Endothelial cell of umbilical vein (primary cell): ENCODE measurements around the gene LPAR3. TPM values are rescaled to one million over a fixed set of nuclear protein-coding genes. Genes with fewer than 3 reads are reported as not detected.

Source experiments
- BruUV-seq: library from RNA; stranded (reverse); fragments of 400-500 nt; replicated peaks from 2 replicates; lab custom pipeline; 2021; lab: Mats Ljungman, UMichigan
- CTCF ChIA-PET: fragments of 300-600, 350-600 bp; sonication (Branson Sonifier 250); formaldehyde crosslinking; loops from one replicate; lab custom pipeline; 2021; ENCODE audit warnings: antibody characterized with exemption, inconsistent platforms; lab: Charles Lee
- POLR2A ChIA-PET: fragments of 300-600, 350-600 bp; sonication (Branson Sonifier 250); formaldehyde crosslinking; loops from one replicate; lab custom pipeline; 2021; ENCODE audit warnings: antibody characterized with exemption, inconsistent platforms; lab: Charles Lee
- DNase-seq: peaks from one replicate; pipeline ENCODE4 v3.0.0-alpha.2; 2011; ENCODE audit warnings: low read depth, low spot score
- FAIRE-seq: peaks from 2 replicates; lab custom pipeline; 2011; peaks lifted over from hg19 to GRCh38; lab: Jason Lieb, UNC
- H2AFZ ChIP-seq: 2 replicates; pipeline ENCODE4 v1.6.0; 2012; ENCODE audit warnings: low read depth, low read length, control low read depth, inconsistent platforms
- H3K27ac ChIP-seq: 2 replicates; pipeline ENCODE4 v1.5.1; 2011; ENCODE audit warnings: low read depth, mild to moderate bottlenecking, control low read depth, low read length, moderate library complexity; ENCODE audit not compliant: insufficient read depth
- H3K27me3 ChIP-seq, 2 experiments: 2 replicates each; pipeline versions ENCODE4 v1.6.0 to v1.6.1; 2011; ENCODE audit warnings: low read length in 2 of 2, mixed read lengths in 1 of 2; ENCODE audit not compliant: control insufficient read depth in 2 of 2, insufficient read depth in 2 of 2
- H3K36me3 ChIP-seq, 2 experiments: 2 replicates in 1 of 2; 3 replicates in 1 of 2; pipeline ENCODE4 v1.5.1; 2011; ENCODE audit warnings: low read length in 2 of 2, mild to moderate bottlenecking in 1 of 2, moderate library complexity in 1 of 2; ENCODE audit not compliant: control insufficient read depth in 2 of 2, insufficient read depth in 2 of 2; ENCODE audit errors: extremely low read depth in 1 of 2
- H3K4me1 ChIP-seq: 3 replicates; pipeline ENCODE4 v1.5.1; 2011; ENCODE audit warnings: mild to moderate bottlenecking, low read length; ENCODE audit not compliant: control insufficient read depth, insufficient read depth; ENCODE audit errors: extremely low read depth
- H3K4me2 ChIP-seq: 2 replicates; pipeline ENCODE4 v1.6.1; 2011; ENCODE audit warnings: low read length, control low read depth, mixed read lengths; ENCODE audit not compliant: insufficient read depth
- H3K4me3 ChIP-seq, 3 experiments: fragments of 200-600 bp in 1 of 3; sonication (generic), shearing (Covaris generic) in 1 of 3; replicated peaks in 1 of 3; 2 replicates each; pipeline ENCODE4 v1.5.1; 2011 to 2016; ENCODE audit warnings: control low read depth in 3 of 3, low read length in 3 of 3, mild to moderate bottlenecking in 2 of 3, inconsistent platforms in 1 of 3, low read depth in 1 of 3, moderate library complexity in 1 of 3; ENCODE audit not compliant: insufficient read depth in 1 of 3
- H3K79me2 ChIP-seq: 2 replicates; pipeline ENCODE4 v1.6.0; 2012; ENCODE audit warnings: low read length, inconsistent platforms; ENCODE audit not compliant: control insufficient read depth, insufficient read depth
- H3K9ac ChIP-seq: replicated peaks from 2 replicates; pipeline ENCODE3; 2011; ENCODE audit warnings: low read length, control low read depth; ENCODE audit not compliant: insufficient read depth; ENCODE audit errors: extremely low read depth
- H3K9me1 ChIP-seq: replicated peaks from 3 replicates; pipeline ENCODE4 v1.6.0; 2011; ENCODE audit warnings: mild to moderate bottlenecking, low read length; ENCODE audit not compliant: control insufficient read depth, insufficient read depth; ENCODE audit errors: extremely low read depth
- H3K9me3 ChIP-seq: replicated peaks from 2 replicates; pipeline ENCODE4 v1.5.1; 2012; ENCODE audit warnings: low read length, inconsistent platforms; ENCODE audit not compliant: control insufficient read depth, insufficient read depth
- H4K20me1 ChIP-seq: replicated peaks from 2 replicates; pipeline ENCODE3; 2011; ENCODE audit warnings: mild to moderate bottlenecking, low read length; ENCODE audit not compliant: control insufficient read depth, insufficient read depth; ENCODE audit errors: extremely low read depth
- FOS ChIP-seq: IDR thresholded peaks from 2 replicates; pipeline ENCODE4 v1.6.1; 2011; ENCODE audit warnings: mild to moderate bottlenecking, low read length, moderate library complexity, borderline replicate concordance; ENCODE audit not compliant: insufficient read depth
- GATA2 ChIP-seq: IDR thresholded peaks from 2 replicates; pipeline ENCODE4 v1.7.0; 2011; ENCODE audit warnings: low read depth, mild to moderate bottlenecking, moderate library complexity, mixed read lengths, low read length; ENCODE audit not compliant: insufficient read length, insufficient read depth
- MYC ChIP-seq: IDR thresholded peaks from one replicate; pipeline ENCODE4 v1.6.1; 2011; ENCODE audit warnings: mild to moderate bottlenecking, low read depth, low read length
- POLR2A ChIP-seq: IDR thresholded peaks from 2 replicates; pipeline ENCODE4 v1.6.1; 2012; ENCODE audit warnings: low read depth, mild to moderate bottlenecking, control low read depth, low read length
- dilution Hi-C: fragments of 300-500 bp; cut with MboI; formaldehyde crosslinking; loops from one replicate; pipeline ENCODE4 v1.15.0; 2019; ENCODE audit warnings: low sequenced_read_pairs; ENCODE audit not compliant: extremely low pct_ligation_motif_present
- intact Hi-C: fragments of 100-400 bp; cut with micrococcal nuclease; formaldehyde crosslinking; loops from one replicate; pipeline ENCODE4 v1.10.0; 2022
- polyA plus RNA-seq, 4 experiments: library from polyadenylated mRNA; depleted of rRNA in 3 of 4; stranded (reverse) in 3 of 4; unstranded in 1 of 4; fragments of >200 nt; gene quantifications; 2 replicates each; pipeline versions ENCODE4 v1.2.1 to v1.2.3, GENCODE V29; 2011 to 2012; ENCODE audit warnings: missing spikeins in 1 of 4
- total RNA-seq: library from RNA; stranded (reverse); gene quantifications from 2 replicates; pipeline ENCODE4 v1.2.3, GENCODE V29; 2021
- TF ChIP-seq, protein P1 (sequence below), 2 donors: IDR thresholded peaks; 1 replicate in 1 of 2; 2 replicates in 1 of 2; pipeline ENCODE4 v1.5.1; 2011; ENCODE audit warnings: low read length in 2 of 2, mild to moderate bottlenecking in 2 of 2, moderate library complexity in 2 of 2, control low read depth in 1 of 2, inconsistent platforms in 1 of 2, low read depth in 1 of 2; ENCODE audit not compliant: insufficient read depth in 1 of 2; ENCODE audit errors: extremely low read depth in 1 of 2
- TF ChIP-seq, protein P2 (sequence below): IDR thresholded peaks from 2 replicates; pipeline ENCODE4 v1.6.1; 2011; ENCODE audit not compliant: insufficient read depth, insufficient read length

LPAR3 gene
- total and polyA plus RNA-seq, 2 donors (not counting 3 experiments of a cell fraction or from before 2014, with no cell fraction given) = not detected

DNA sequence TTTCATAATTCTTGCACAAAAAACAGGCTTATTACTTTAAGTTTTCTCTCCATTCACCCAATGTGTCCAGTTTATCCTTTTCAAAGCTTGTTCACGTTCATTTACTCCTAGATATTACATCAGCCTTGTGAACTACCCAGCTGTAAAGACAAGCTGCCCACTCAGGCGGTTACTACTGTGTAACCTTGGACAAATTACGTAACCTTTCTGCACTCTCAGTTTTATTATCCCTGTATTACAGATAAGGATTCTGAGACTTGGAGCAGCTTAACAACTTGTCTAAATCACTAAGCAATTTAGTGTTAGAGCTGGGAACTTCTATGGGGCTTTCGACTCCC is 20.5 kb upstream of the LPAR3 start:
- POLR2A ChIA-PET = no interaction called here
- Histone ChIP-seq H3K4me3 (no peak overlapping the region), H3K9me3 (no peaks in the 10 kb centered on the region), H3K27ac (no peak overlapping the region), H3K9ac (no peak overlapping the region), H3K9me1 (no peaks in the 10 kb centered on the region), H3K4me1 (no peaks in the 10 kb centered on the region), H4K20me1 (no peaks in the 10 kb centered on the region), H3K36me3 (no peaks in the 10 kb centered on the region), H3K27me3 (peaks cover 0 to 18% of the 10 kb centered on the region in 2 experiments), H3K79me2 (no peaks in the 10 kb centered on the region), H3K4me2 (no peak overlapping the region), H2AFZ (no peak overlapping the region)
- FAIRE-seq (no peak), DNase-seq (no peak)
- dilution Hi-C loops (no loop called here), intact Hi-C loops (no loop called here)
- CTCF ChIA-PET = interaction anchor here (1.1 kb wide), 1 partner anchor 341 kb away, joined by 3 read pairs; no protein-coding TSS in a partner anchor
- TF ChIP-seq MYC (no peak), FOS (no peak), GATA2 (no peak), POLR2A (no peak)
- TF ChIP-seq, protein P1, sequence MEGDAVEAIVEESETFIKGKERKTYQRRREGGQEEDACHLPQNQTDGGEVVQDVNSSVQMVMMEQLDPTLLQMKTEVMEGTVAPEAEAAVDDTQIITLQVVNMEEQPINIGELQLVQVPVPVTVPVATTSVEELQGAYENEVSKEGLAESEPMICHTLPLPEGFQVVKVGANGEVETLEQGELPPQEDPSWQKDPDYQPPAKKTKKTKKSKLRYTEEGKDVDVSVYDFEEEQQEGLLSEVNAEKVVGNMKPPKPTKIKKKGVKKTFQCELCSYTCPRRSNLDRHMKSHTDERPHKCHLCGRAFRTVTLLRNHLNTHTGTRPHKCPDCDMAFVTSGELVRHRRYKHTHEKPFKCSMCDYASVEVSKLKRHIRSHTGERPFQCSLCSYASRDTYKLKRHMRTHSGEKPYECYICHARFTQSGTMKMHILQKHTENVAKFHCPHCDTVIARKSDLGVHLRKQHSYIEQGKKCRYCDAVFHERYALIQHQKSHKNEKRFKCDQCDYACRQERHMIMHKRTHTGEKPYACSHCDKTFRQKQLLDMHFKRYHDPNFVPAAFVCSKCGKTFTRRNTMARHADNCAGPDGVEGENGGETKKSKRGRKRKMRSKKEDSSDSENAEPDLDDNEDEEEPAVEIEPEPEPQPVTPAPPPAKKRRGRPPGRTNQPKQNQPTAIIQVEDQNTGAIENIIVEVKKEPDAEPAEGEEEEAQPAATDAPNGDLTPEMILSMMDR (IDR thresholded peaks at IDR 0.05; ENCODE audit: extremely low read depth in 1 of 2, insufficient read depth in 1 of 2, low read depth in 1 of 2, low read length in 2 of 2) = no peak
- TF ChIP-seq, protein P2, sequence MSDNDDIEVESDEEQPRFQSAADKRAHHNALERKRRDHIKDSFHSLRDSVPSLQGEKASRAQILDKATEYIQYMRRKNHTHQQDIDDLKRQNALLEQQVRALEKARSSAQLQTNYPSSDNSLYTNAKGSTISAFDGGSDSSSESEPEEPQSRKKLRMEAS = no peak
- BruUV-seq = no TSS peak
